ENCODE data around the gene OR2A25. TPM values are rescaled to one million over a fixed set of nuclear protein-coding genes. Genes with fewer than 3 reads are reported as not detected.

OR2A25 gene
- total RNA-seq, 4 donors from 2014 or later, result not detected

- WGBS, result 38% methylated on average over 1 of the region's 1 CpG
- no peaks in the 10 kb centered on the region for H3K4me1 ChIP-seq
- H3K27me3 ChIP-seq, result no peaks in the 10 kb centered on the region
- intact Hi-C loops (cut with DNase I), result no loop called here
- TF ChIP-seq POLR2AphosphoS5 (IDR thresholded peaks at IDR 0.05), result no peak
- no peak for TF ChIP-seq CTCF (IDR thresholded peaks at IDR 0.05)
- no peak for TF ChIP-seq POLR2A (IDR thresholded peaks at IDR 0.05; ENCODE audit: low read depth)
- no peak for TF ChIP-seq EP300 (IDR thresholded peaks at IDR 0.05)
- DNase-seq (ENCODE audit: extremely low spot score), result no peak
- no peaks in the 10 kb centered on the region for H3K9me3 ChIP-seq
- no peaks in the 10 kb centered on the region for H3K36me3 ChIP-seq
- no peak overlapping the region for H3K4me3 ChIP-seq
- no peak overlapping the region for H3K27ac ChIP-seq (replicated peaks in 1 of 4)
Measured at GRCh38 chr7:144036302-144036885, 33.2 kb upstream of the OR2A25 start.

GRCh38 chr7:144037414-144038035, 32.1 kb upstream of the OR2A25 start:
- TF ChIP-seq POLR2AphosphoS5 (IDR thresholded peaks at IDR 0.05) (no peak), POLR2A (IDR thresholded peaks at IDR 0.05; ENCODE audit: low read depth) (no peak), EP300 (IDR thresholded peaks at IDR 0.05) (no peak), CTCF (IDR thresholded peaks at IDR 0.05) (no peak)
- WGBS, result 50% methylated on average over 1 of the region's 1 CpG
- Histone ChIP-seq H3K4me1 (no peaks in the 10 kb centered on the region), H3K27ac (replicated peaks in 1 of 4) (no peak overlapping the region), H3K9me3 (no peaks in the 10 kb centered on the region), H3K36me3 (no peaks in the 10 kb centered on the region), H3K4me3 (no peak overlapping the region), H3K27me3 (no peaks in the 10 kb centered on the region)
- DNase-seq (ENCODE audit: extremely low spot score), result no peak
- intact Hi-C loops (cut with DNase I), result no loop called here

DNA sequence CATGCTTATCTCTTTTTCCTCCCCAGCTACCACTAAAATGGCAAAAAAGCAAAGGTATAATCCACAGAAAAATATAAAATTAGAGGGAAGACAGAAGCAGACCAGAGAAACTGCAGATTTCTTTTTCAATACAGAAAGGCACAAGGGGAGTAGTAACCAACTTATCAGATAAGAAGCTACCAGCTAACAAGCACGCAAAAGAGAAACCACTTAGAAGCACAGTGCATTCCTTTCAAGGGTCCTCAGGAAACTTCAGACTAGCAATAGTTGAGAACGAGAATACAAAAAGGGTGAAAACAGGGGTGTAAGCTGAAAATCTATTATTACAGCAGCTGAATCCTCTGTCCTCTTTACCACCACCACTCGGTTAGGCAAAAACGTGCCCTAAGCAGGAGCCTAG, 30.7 kb upstream of the OR2A25 start:
- no peak for TF ChIP-seq EP300 (IDR thresholded peaks at IDR 0.05)
- no peak for TF ChIP-seq POLR2A (IDR thresholded peaks at IDR 0.05; ENCODE audit: low read depth)
- TF ChIP-seq CTCF (IDR thresholded peaks at IDR 0.05), result no peak
- no peak for TF ChIP-seq POLR2AphosphoS5 (IDR thresholded peaks at IDR 0.05)
- WGBS, result 66% methylated on average over 4 of the region's 4 CpGs
- no peaks in the 10 kb centered on the region for H3K27me3 ChIP-seq
- H3K4me3 ChIP-seq, result no peak overlapping the region
- no peaks in the 10 kb centered on the region for H3K4me1 ChIP-seq
- intact Hi-C loops (cut with DNase I), result no loop called here
- no peak for DNase-seq (ENCODE audit: extremely low spot score)
- H3K27ac ChIP-seq (replicated peaks in 1 of 4), result no peak overlapping the region
- H3K9me3 ChIP-seq, result no peaks in the 10 kb centered on the region
- H3K36me3 ChIP-seq, result no peaks in the 10 kb centered on the region

DNA sequence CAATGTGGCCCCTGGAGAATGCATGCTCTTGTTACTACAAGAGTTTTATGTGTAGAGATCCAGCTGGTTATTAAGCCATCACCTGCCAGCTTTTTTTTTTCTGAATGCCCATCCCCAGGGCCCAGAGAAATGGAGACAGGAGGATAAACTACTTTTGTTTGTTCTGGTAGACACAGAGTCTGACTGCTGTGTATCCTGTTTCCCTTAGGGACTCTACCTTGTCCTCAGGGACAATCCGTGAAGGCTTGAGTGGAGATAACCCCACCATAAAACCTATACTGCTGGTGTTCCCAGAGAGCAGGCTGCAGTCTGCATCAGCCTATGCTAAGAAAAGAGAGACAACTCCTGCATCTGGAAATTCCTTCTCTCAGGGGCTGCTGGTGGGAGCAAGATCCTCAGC, 21.0 kb upstream of the OR2A25 start, which contains the start of gene OR2A5:
Gene OR2A5, plus strand, starts transcription at position 301 of the 400 bp plus-strand sequence. CDS start 1,454 bp downstream, outside the sequence.
- Histone ChIP-seq H3K36me3 (no peaks in the 10 kb centered on the region), H3K9me3 (no peaks in the 10 kb centered on the region), H3K27me3 (peaks cover 0 to 3% (median 0%) of the 10 kb centered on the region in 4 donors), H3K27ac (replicated peaks in 1 of 4) (no peak within 1 kb of the TSS), H3K4me1 (no peaks in the 10 kb centered on the region), H3K4me3 (no peak within 1 kb of the TSS)
- no peak for TF ChIP-seq EP300 (IDR thresholded peaks at IDR 0.05)
- no peak for TF ChIP-seq CTCF (IDR thresholded peaks at IDR 0.05)
- no peak for DNase-seq (ENCODE audit: extremely low spot score)
- intact Hi-C loops (cut with DNase I), result no loop called here
- 67% methylated on average over 1 of the region's 1 CpG for WGBS
